HG03175 (cell line): ENCODE data around the gene PRDX4.
A peak's percentile ranks its signal among the peaks of the same experiment; 100 is the strongest.
"Not testable (repeated sequence)": the region's sequence is repeated elsewhere in the genome, so short reads cannot be mapped to it uniquely, and the experiment has no call there.

Experiments used
- ATAC-seq: cut with Tn5 transposase; IDR thresholded peaks from one replicate; pipeline ENCODE4 v1.9.1; 2021; ENCODE audit warnings: mild to moderate bottlenecking, moderate library complexity; ENCODE audit not compliant: unreplicated experiment

Gene PRDX4

DNA sequence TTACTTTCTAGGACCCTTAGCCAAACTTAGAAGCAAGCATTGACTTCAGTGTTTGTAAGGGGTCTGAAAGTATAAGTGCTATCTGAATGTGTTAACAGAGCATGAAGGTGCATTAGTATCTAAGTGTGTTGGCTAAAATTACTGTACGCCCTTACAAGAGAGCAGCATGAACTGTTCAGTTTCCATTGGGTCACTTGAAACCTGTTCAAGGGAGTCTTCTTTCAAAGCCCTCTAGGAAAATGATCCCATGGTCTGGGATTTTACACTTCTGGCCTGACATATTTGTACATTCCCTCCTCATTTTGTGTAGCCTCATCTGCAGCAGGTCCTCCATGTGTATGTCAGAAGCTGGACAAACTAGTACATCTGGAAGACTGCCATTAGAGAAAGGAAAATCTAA is 3.2 kb downstream of the PRDX4 start:
- no peak for ATAC-seq

DNA sequence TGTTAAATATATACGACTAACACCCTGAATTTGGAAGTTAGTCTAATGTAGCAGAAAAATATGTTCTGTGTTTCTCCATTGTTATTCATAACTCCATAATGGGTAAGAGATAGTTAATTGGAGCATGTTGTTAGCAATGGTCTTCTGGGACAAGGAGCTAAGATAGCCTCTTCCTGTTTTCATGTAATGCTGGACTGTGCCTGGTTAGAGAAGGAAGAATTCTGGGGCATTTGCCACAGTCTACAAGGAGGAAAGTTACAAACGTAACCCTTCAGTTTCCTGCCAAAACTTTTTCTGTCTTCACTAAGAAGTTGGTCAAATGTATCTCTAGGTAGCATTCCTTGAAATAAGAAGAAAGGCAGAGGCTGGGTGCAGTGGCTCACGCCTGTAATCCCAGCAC is 5.8 kb downstream of the PRDX4 start:
- no peak for ATAC-seq

DNA sequence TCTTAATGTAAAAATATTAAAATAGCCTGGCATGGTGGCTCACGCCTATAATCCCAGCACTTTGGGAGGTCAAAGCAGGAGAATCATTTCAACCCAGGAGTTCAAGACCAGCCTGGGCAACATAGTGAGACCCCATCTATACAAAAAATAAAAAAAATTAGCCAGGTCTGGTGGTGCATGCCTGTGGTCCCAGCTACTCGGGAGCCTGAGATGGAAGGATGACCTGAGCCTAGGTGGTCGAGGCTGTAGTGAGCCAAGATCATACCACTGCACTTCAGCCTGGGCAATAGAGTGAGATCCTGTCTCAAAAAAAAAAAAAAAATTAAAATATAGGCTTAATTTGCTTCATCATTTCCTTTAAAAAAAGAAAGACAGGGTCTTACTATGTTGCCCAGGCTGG is 9.2 kb downstream of the PRDX4 start:
- ATAC-seq, result not testable (repeated sequence)

DNA sequence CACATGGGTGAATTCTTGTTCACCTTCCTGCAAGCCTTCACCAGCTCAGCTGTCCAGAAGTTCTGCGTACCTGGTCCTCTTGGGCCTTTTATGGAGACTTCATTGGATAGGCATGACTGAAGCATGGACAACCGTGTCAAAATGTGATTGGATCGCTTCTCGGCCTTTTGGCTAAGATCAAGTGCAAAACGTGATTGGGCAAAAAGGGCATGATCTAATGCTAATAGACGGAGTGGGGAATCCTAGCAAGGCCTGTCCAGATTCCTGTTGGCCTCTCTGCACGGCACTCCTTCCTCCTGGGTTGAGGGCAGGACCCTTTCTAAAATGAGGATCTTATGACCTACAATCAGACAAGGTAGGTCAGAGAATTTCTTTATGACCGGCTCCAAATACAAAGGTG is 24.9 kb downstream of the PRDX4 start:
- ATAC-seq, result no peak

DNA sequence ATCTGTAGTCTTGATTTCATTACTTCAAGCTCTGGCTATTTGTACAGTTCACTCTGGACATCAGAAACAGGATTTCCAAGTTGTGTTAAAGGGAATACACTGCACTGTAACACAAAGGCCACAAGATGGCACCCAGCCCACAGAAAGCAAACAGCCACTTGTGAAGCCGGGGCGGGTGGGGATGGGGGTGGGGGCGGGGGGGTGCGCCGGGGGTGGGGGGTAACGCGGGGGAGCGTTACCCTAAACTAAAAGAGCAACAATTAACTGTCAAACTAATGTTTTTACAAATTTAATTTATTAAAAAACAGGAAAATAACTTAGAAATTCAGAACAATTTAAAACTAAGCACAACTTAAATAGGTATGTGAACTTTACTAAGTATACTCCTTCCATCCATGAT is 27.3 kb downstream of the PRDX4 start:
- ATAC-seq, result peak; percentile 43

DNA sequence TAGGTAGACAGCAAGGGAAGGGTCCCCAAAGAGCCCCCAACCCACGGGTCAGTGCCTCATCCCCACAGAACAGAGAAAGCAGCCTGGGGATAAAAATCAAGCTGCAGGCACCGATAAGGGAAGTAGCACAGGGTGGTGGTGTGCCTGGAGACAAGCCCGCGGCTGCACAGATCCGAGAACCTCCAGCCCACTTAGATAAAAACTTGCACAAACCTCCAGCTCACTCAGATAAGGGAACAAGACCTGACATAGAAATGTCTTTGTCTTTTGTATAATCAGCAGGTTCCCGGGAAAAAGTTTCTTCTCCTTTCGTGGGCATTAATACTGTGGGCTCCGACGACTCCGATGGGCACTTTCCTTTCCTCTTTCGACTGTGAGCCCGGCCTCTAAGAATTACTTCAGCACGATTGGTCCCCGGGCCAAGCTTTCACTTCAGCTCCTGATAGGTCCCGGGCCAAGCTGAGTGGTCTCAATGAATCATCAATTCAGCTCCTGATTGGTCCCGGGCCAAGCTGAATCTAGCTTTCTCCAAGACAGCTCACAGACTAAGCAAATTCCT is 32.4 kb downstream of the PRDX4 start:
- peak; percentile 61 for ATAC-seq

DNA sequence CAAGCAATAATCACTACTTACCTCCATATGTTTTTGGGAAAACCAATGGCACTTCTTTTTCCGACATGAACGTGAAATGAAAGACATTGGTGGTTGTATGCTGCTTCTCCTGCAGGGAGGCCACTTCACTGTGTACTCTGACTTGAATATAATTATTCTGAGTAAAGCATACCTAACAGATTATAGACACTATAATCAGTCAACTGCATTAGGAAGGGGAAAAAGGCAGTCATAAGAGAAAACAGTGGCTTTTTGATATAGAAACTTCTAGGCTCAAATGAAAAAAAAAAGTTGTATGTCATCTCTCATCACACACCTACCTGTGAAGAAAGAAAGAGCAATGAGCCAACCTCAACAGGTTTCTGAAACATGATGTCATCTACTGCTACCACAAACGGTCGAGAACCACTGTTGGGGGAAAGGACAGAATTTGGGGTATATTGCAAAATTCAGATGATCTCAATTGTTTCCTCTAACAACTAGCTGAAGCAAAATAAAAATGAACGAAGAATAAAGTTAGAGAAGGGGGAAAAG is 37.4 kb downstream of the PRDX4 start:
- no peak for ATAC-seq

DNA sequence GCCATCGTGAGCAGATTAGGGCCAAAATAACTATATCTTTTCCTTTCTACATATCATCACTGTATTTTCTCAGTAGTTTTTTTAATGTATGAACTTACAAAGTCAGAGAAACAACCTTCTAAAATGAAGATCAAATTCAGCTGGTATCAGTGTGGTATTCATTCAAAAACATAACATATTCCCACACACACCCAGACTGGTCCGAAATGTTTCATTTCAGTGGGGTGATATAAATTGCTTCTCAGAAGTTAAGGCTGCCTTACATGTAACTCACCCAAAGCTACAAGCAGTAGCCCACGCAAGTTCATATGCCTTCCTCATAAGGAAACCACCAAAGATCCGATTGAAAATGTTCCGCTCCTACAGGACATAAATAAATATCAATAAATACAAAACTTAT is 37.9 kb downstream of the PRDX4 start:
- ATAC-seq, result no peak

DNA sequence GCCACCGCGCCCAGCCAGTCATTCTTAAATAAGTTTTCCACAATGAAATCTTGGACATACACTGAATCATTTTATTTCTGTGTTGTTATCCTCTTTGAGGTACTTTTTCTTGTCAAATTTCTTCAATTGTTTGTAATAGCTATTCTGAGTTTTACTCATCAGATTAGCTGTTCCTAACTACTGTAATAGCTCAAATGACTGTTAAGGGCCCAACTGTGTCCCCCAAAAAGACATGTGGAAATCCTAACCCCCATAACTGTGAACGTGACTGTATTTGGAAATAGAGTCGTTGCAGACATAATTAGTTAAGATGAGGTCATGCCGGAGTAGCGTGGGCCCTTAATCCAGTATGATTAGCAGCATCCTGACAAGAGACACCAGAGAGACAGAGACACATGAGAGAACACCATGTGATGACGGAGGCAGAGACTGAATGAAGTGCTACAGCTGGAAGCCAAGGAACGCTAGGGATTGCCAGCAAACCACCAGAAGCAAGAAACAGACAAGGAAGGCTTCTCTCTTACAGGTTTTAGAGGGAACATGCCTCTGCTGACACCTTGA is 52.9 kb downstream of the PRDX4 start:
- no peak for ATAC-seq

DNA sequence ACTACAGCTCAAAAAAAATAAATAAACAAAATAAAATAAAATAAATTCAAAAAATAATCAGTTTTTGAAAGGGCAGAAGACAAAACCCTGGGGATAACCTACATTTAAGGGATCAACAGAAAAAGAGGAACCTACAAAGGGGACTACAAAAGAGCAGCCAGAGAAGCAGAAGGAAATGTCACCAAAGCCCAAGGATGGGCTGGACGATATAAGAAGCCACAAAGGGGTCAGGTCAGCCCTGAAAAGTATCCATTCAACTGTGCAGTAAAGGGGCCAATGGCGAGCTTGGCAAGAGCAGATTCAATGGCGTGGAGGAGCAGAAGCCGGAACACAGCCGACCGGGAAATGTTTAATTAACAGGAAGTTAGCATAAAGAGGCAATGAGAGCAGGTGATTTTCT is 58.9 kb downstream of the PRDX4 start:
- no peak for ATAC-seq

DNA sequence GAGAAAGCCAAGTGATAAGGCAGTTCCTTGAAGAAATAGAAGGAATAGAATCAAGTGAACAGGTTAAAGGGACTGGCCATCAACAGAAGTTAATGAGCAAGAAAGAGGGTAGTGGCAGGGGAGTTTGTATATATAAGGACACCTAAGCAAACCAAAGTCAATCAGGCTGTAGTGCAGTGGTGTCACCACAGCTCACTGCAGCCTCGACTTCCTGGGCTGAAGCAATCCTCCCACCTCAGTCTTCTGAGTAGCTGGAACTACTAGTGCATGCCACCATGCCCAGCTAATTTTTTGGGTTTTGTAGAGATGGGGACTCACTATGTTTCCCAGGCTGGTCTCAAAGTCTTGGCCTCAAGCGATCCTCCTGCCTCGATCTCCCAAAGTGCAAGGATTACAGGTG is 59.9 kb downstream of the PRDX4 start:
- ATAC-seq, result no peak

DNA sequence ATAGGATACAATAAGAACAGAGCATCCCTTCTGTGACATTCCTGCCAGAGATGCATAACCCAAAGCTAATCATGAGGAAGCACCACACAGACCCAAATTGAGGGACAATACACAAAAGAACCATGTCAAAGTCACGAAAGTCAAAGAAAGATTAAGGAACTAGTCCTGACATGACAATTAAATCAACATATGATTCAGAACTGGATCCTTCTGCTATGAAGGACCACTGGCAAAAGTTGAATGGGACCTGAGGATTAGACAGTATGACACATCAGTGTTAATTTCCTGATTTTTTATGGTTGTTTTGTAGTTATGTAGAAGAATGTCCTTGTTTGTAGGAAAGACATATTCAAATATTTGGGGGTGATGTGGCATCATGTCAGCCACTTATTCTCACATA is 61.9 kb downstream of the PRDX4 start:
- no peak for ATAC-seq

DNA sequence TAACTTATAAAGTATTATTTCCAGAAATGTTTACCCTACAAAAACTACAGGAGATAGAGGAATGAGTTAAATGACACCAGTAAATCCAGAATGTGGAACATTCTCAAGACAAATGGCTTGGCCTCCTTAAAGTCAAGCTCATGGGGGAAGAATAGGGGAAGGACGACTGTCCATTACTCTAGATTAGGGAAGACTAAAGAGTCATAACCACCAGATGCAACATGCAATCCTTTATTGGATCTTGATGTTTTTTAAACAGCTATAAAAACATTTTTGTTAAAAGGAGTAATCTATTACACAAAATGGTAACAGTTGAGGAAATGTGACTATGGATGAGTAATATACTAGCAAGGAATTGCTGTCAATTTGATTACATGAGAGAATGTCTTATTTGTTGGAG is 64.7 kb downstream of the PRDX4 start:
- ATAC-seq, result no peak

DNA sequence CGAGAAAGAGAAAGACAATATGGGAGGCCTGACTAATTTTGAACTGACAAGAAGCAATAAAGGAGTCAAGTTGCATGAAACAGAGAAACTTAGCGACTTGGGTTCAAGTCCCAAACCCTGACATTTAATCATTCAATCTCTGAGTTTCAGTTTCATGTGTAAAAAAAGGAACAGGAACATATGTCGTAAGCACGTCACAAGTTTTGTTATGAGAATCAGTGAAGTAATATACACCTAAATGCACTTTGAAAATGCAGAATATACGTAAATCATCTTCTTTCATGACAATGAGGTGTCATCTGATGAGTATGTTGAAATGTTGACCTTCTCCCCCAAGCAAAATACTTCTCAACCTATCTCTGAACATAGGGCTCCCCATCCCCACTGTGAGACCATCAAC is 65.4 kb downstream of the PRDX4 start:
- ATAC-seq, result peak; percentile 93
